Activated CD8-positive, alpha-beta memory T cell treated with anti-CD3 and anti-CD28 coated beads for 48 hours (primary cell): Measurements from ENCODE around the gene NHLRC1.
"Not testable (repeated sequence)": the region's sequence is repeated elsewhere in the genome, so short reads cannot be mapped to it uniquely, and the experiment has no call there.

ENCODE experiments used
- DNase-seq, 3 experiments: peaks; one replicate each; pipeline ENCODE4 v3.0.0-alpha.2; 2020; ENCODE audit warnings: low read depth in 2 of 3, low spot score in 2 of 3

Gene NHLRC1

GRCh38 chr6:18122128-18123093, at the start of gene NHLRC1:
NHLRC1 (minus strand) TSS chr6:18122677; CDS start chr6:18122606, 71 bp downstream.
- peak; percentile 55 to 63 (median 61) for DNase-seq

GRCh38 chr6:18171871-18172270, 49.4 kb upstream of the NHLRC1 start:
- no peak for DNase-seq

GRCh38 chr6:18168264-18168663, 45.8 kb upstream of the NHLRC1 start:
- no peak for DNase-seq

- DNase-seq: no peak
Measured at GRCh38 chr6:18166312-18167036, 44.0 kb upstream of the NHLRC1 start.

DNA sequence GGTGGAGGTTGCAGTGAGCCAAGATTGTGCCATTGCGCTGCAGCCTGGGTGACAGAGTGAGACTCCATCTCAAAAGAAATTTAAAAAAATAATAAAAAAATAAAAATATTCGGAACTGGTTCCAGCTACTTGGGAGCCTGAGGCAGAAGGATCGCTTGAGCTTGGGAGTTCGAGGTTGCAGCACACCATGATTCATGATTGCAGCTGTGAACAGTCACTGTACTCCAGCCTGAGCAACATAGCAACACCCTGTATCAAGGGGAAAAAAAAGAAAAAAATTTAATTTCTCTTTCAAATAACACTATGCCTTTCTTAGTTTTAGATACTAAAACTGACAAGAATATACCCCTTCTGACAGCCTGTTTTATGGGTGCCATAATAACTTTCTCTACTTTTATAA, 43.3 kb upstream of the NHLRC1 start:
- no peak for DNase-seq

GRCh38 chr6:18162401-18162800, 39.9 kb upstream of the NHLRC1 start:
- DNase-seq: no peak

DNA sequence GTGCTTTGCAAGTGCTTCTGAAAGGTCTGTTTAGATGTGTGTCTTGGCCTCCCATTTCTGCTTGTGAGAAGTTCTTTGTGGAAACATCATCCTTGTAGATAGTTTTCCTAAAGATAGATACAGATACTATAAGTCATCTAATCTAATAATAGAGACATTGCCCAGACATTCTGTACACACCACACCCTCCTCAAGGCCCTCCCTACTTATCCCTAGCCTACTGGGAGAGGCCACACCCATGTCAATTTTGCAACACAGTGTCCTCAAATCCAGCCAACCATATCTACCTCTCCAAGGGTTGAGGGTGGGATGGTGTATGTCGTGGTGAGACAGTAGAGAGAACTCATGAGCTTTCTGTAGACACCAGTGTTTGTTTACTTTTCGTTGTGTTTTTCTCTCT, 39.0 kb upstream of the NHLRC1 start:
- DNase-seq: no peak

GRCh38 chr6:18160911-18161310, 38.4 kb upstream of the NHLRC1 start:
- DNase-seq: no peak

DNA sequence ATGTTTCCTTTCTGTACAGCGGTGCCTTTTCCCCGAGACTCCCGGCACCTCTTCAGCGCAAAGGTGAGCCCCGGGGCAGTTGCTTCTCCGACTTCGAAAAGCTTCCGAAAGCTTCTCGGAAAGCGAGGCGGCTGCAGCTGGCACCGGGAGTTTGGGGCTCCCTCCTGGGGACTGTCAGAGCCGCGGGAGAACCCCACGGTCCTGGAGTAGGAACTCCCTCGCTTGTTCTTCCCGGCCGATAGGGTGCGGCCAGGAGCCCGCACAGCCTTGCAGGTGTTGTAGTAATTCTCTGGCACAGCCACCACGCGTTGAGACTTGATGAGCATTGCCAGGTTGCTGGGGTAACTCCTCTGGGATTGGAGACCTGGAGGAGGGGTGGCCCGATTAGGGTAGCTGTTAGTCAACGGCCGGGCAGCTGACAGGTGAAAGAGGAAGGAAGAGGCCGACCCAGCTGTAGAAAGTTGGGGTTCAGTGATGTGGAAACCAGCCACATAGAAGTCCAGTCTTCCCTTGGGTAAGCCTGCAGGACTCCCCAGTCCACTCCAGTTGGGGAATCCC, 33.5 kb upstream of the NHLRC1 start:
- peak; percentile 13 to 32 (median 22) for DNase-seq

GRCh38 chr6:18155150-18155863, 32.8 kb upstream of the NHLRC1 start, which contains the start of gene KDM1B:
KDM1B (plus strand) TSS chr6:18155422; CDS start chr6:18159896, 4,474 bp downstream.
- DNase-seq: peak; percentile 88 to 98 (median 94)

GRCh38 chr6:18154507-18155149, 32.2 kb upstream of the NHLRC1 start, which contains the start of gene TPMT:
TPMT (minus strand) TSS chr6:18155077; CDS start chr6:18149127, 5,950 bp downstream.
- no peak for DNase-seq

- DNase-seq: no peak
Measured at GRCh38 chr6:18153311-18153703, 30.8 kb upstream of the NHLRC1 start.

GRCh38 chr6:18151801-18152200, 29.3 kb upstream of the NHLRC1 start:
- no peak for DNase-seq

DNA sequence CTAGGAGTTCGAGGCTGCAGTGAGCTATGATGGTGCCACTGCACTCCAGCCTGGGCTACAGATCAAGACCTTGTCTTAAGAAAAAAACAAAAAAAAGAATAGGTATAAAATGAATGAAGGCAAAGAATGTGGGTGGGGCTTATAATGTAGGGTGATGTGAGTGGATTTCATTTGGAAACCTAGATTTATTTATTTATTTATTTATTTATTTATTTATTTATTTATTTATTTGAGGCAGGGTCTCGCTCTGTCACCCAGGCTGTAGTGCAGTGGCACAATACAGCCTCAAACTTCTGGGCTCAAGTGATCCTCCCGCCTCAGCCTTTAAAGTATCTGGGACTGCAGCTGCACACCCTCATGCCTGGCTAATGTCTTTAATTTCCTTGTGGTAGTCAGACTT, 28.9 kb upstream of the NHLRC1 start:
- DNase-seq: not testable (repeated sequence)

DNA sequence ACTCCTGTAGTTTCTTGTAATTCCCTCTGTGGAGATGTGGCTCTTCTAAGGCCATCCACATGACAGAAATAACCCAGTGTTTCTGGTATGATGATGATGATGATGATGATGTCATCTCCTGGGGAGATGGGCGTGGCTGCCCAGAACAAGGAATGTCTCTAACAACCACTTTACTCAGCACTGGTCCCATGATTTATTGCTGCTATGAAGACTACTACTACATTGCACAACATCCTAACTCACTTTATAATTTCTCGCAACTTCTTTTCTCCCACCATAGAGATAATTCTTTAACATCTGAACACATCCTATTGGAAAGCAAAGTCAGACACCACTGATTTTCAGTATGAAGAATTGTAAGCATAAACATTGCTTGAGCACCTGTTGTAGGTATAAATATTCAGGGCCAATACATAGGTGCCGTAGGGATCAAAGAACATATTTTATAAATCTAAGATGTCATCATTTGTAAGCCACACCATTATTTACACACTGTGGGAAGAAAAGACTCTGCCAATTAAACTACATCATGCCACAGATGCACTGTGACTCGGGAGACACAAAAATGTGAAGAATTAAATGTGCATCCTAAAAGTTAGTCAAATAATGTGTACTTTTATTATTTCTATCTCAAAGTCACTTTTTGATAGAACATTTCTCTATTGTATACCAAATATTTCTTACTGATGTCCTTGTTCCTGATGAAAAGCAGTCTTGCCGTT, 26.0 kb upstream of the NHLRC1 start:
- no peak for DNase-seq

GRCh38 chr6:18147616-18148015, 25.1 kb upstream of the NHLRC1 start:
- no peak for DNase-seq

DNA sequence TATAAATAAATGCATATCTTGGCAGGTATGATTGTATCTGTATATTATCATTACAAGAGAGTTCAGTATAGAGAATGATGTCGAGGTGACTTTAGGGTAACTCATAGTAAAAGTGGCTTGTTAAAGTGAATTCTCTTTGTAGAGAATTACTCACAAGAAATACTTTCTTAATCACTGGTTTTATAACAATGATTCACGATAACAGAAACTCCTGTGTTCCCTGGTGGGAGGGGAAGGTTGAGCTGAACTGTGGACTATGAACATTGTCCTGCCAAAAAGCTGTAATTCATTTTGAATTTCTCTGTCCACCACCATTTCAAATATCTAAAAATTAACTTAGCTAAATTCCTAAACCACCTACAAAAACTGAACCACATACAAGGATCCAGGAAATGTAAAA, 24.7 kb upstream of the NHLRC1 start:
- DNase-seq: no peak

DNA sequence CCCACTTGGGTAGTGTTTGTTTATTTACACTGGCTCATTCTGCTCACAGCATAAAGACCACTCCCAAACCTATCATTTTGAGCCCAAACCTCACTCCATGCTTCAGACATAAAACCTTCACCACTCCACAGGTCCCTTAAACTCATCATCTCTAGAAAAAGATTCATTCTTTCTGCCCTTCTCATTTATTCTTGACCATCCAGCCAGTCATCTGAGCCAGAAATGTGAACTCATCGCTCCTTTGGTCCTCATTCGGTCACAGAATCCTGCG, 20.0 kb upstream of the NHLRC1 start:
- DNase-seq: no peak

GRCh38 chr6:18141805-18142590, 19.5 kb upstream of the NHLRC1 start:
- DNase-seq: no peak
